HG03378 (cell line): ENCODE measurements around the gene UBASH3B.
"Not testable (repeated sequence)": the region's sequence is repeated elsewhere in the genome, so short reads cannot be mapped to it uniquely, and the experiment has no call there.

Experiments
- ATAC-seq: cut with Tn5 transposase; IDR thresholded peaks from one replicate; pipeline ENCODE4 v1.9.1; 2021; ENCODE audit warnings: mild to moderate bottlenecking, moderate library complexity; ENCODE audit not compliant: unreplicated experiment

The UBASH3B gene

DNA sequence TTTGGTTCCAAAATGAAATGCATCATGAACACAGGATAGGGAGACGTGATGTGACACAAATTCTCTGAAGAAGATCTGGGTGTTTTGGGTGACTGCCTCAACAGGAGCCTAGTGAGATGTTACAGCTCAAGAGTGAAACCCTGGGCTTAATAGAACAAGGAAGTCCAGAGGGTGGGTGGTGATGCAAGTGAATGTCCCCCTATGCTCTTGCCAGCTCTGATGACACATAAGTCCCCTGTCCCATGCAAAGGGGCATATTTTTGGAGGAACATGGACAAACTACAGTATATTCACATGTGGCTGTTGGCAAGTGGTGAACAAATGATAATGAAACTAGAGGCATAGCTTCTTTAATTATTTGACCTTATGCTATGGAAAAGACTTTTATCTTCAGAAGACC, 191.9 kb downstream of the UBASH3B start:
- no peak for ATAC-seq

DNA sequence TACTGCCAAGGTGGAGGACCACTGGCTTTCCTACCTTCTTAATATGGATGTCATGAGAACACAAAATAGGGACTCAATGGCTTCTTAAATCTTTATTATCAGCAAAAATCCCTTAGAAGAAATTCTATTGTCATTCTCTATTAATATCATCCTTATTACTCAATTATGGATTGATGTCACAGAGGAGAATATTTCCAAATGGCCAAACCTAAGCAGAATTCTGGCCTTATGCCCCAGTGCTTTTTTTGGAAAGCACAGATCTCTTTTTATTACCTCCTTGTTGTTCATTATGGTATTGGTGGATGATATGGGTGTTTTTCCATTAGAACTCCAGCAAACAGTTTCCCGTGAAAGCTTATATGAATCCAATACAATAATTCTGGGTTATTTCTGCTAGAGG, 192.7 kb downstream of the UBASH3B start:
- no peak for ATAC-seq

DNA sequence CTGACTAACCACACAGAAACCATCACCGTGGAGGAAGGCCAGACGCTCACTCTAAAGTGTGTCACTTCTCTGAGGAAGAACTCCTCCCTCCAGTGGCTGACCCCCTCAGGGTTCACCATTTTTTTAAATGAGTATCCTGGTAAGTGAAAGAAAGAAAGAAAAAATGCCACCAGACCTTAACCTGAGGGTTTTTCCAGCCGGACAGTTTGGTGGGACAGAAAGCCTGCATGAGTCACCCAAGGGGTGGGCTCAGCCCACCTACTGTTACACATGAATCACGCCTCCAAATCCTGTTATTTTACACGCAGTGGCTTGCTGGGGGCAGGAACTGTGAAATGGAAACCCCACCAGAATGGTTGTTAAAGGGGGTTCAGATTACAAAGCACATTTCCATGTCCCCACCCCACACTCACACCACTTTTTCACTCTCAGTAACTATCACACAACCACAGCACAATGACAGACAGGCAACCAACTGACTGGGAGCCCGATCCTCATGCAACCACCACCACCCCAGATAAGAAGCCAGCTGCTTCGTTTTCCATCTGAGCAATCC, 194.6 kb downstream of the UBASH3B start:
- ATAC-seq, result no peak

DNA sequence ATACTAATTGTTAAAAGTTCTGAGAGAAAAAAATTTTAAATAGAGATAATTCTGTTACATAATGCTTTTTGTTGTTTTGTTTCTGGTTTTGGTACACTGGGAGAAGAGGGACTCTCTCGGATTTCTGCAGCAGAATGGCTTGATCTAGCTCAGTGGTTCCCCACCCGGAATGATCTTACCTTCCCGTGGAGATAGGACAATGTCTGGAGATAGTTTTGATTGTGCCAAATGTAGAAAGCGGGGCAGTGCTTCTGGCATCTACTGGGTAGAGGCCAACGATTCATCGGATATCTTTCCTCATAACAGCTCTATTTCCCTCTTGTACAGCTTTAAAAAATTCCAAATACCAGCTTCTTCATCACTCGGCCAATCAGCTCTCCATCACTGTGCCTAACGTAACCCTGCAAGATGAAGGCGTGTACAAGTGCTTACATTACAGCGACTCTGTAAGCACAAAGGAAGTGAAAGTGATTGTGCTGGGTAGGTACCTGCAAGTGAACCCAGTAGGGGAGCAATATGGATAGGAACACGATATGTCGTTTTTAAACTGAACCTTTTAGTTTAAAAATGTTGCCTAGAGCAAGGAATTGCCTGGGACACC, 195.9 kb downstream of the UBASH3B start:
- peak; percentile 61 for ATAC-seq

DNA sequence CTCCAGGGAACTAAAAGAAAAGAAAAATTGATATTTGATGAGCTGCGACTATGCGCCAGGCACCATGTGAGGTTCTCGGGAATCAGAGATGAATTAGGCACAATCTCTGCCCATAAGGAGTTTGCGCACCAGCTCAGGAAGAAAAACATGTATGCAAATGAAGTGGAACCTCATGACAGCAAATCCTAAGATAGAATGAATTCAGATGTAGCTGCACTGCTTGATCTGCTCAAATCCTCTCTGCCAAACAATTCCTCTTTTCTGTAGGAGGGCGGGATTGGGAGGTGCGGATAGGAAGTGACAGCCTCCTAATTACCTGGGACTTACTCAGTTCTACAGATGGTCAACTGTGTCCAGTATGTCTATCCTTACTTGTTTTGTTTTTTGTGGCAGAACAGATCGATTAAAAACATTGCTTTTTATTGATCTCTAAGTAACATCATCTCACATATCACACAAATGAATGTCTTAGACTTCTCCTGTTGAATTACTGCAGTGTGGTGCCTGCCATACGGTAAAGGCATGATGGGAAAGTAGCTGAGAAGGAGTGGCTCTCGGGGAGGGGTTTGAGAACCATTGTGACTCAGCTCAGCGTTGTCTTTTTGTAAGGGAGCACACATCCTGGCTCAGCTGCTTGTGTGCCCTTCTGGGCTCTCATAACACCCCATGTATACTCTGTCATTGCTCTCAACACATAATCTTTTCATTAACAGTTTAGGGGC, 196.7 kb downstream of the UBASH3B start:
- no peak for ATAC-seq

DNA sequence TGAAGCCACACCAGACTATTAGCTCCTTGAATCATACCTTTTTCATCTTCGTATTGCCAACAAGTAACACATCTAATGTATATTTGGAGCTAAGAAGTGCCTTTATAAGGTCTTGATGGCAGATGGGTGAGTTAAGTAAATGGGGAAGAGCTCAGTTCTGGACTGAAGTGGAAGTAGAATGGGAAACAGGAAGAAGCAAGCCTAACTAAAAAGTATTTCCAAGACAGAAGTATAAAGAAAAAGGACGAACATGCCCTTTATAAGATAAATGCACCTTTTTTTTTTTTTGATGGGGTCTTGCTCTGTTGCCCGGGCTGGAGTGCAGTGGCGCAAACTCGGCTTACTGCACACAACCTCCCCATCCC, 197.3 kb downstream of the UBASH3B start:
- ATAC-seq, result no peak

DNA sequence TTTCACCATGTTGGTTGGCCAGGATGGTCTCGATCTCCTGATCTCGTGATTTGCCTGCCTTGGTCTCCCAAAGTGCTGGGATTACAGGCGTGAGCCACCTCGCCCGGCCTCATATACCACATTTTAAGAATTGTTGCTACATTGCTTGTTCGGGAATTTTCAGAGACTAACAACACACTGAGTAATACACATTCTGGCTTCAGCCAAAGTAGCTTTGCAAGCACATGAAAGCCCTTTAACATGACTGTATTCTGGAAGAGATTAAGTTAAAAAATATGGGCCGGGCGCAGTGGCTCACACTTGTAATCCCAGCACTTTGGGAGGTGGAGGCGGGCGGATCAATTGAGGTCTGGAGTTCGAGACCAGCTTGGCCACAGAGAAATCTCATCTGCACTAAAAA, 197.7 kb downstream of the UBASH3B start:
- ATAC-seq, result no peak

DNA sequence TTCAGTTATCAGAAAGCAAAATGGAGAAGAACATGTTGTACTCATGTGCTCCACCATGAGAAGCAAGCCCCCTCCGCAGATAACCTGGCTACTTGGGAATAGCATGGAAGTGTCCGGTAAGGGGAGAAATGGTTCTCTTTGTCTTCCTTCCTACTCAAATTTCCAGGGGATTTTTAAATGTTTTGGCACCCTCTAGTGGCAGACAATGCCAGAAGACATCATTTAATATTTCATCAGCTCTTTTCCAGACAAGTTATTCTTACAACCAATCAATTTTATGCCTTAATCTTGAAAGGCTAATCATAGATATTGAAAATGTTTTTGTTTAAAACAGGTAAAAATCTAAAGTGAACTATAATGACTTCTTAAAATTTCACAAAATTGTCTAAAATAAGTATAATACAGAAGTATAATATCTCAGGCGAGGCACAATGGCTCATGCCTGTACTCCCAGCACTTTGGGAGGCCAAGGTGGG, 198.5 kb downstream of the UBASH3B start:
- ATAC-seq, result no peak

DNA sequence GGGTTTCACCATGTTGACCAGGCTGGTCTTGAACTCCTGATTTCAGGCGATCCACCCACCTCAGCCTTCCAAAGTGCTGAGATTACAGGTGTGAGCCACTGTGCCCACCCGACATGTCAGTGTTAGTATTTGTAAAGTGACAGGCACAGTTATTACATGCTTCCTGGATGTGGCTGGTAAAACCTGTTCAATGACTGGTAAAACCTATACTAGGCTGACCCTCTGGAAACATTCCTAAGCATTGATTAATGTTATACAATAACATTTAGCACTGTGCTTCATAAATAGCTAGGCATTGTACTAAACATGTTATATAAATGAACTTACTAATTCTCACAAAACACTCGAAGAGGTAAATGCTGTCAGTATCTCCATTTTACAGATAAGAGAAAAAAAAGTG, 206.1 kb downstream of the UBASH3B start:
- no peak for ATAC-seq

DNA sequence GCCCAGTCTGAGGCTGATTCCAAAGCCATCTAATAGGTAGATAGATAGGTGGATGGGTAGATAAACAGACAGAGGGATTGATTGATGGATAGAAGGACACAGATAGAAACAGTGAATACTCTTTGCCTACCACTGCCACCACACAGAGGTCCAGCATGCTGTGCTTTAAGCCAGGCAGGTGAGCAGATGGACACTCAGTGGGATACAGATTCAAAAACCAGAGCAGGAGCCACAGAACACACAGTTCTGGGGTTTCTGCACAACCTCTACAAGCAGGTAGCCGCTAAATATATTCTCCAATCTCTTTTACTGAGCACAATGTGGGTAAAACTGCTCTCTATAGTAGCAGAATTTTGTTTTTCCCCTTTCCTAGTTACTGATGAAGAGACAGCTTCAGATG, 206.6 kb downstream of the UBASH3B start:
- no peak for ATAC-seq

DNA sequence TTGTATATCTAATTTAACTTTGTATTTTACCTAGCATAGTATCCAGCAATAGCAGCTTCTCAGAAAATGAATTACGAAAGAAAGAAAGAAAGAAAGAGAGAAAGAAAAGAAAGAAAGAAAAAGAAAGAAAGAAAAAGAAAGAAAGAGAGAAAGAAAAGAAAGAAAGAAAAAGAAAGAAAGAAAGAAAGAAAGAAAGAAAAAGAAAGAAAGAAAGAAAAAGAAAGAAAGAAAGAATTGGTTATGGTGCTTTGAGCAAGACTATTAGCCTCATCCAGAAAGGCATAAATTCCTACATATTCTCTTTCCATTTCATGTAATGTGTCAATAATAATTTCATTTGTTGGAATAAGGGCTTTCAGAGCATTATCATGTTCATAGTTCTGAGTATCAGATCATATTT, 207.6 kb downstream of the UBASH3B start:
- not testable (repeated sequence) for ATAC-seq

DNA sequence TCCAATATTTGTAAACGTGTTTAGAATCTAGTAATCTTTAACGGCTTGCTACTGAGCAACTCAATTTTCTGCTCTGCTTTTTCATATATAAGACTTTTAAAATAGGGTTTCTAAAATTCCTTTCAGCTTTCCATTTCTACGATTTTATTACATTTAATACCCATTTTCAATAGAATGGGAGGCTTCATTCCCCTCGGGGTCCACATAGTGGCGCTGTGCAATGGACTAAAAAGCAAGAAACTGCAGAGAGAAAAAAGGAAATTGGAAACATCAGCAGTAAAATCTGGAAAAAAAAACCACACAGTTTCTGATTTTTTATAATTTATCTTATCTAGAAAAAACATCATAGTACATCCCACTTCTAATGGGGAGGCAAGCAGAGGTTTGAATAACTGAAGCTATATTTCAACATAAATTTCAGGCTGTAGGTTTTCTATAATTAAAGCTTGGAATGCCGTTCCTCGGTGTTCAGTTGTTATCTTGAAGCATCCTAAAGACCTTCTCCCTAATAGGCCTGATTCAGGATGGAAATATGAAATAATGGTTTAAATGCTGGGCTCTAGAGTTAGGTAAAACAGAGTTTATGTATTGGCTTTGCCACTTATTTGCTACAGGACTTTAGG, 208.3 kb downstream of the UBASH3B start:
- ATAC-seq, result no peak
